ENCODE measurements around the gene NPEPPS. TPM values are rescaled to one million over a fixed set of nuclear protein-coding genes. Genes with fewer than 3 reads are reported as not detected.
"Not testable (repeated sequence)": the region's sequence is repeated elsewhere in the genome, so short reads cannot be mapped to it uniquely, and the experiment has no call there.

NPEPPS gene
- total and polyA plus RNA-seq, 12 donors = 37.9 to 187 (median 97.2) TPM

DNA sequence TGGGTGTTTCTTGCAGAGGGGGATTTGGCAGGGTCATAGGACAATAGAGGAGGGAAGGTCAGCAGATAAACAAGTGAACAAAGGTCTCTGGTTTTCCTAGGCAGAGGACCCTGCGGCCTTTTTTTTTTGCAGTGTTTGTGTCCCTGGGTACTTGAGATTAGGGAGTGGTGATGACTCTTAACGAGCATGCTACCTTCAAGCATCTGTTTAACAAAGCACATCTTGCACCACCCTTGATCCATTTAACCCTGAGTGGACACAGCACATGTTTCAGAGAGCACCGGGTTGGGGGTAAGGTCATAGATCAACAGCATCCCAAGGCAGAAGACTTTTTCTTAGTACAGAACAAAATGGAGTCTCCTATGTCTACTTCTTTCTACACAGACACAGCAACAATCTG is 25.2 kb downstream of the NPEPPS start:
- intact Hi-C loops (cut with DNase I); DNase-seq; H3K4me3 ChIP-seq; H3K9me3 ChIP-seq (replicated peaks in 1 of 3); H3K27me3 ChIP-seq; H3K36me3 ChIP-seq (replicated peaks in 1 of 2): not testable (repeated sequence)
- peak overlapping the region in 2 of 5 donors; percentile 7 to 22 for H3K27ac ChIP-seq
- 33 to 65% (median 60%) methylated on average over 3 of the region's 3 CpGs for WGBS, 4 donors
- peaks cover 0 to 13% of the 10 kb centered on the region in 2 donors for H3K4me1 ChIP-seq (replicated peaks in 1 of 2)

GRCh38 chr17:47560517-47561043 is 29.7 kb downstream of the NPEPPS start:
- H3K27me3 ChIP-seq; intact Hi-C loops (cut with DNase I); H3K27ac ChIP-seq; DNase-seq; H3K4me3 ChIP-seq; H3K9me3 ChIP-seq (replicated peaks in 1 of 3); H3K36me3 ChIP-seq (replicated peaks in 1 of 2): not testable (repeated sequence)
- peaks cover 0 to 13% of the 10 kb centered on the region in 2 donors for H3K4me1 ChIP-seq (replicated peaks in 1 of 2)

- intact Hi-C loops (cut with DNase I); H3K36me3 ChIP-seq (replicated peaks in 1 of 2); DNase-seq; H3K9me3 ChIP-seq (replicated peaks in 1 of 3); H3K27ac ChIP-seq; H3K4me3 ChIP-seq; H3K27me3 ChIP-seq: not testable (repeated sequence)
- WGBS, 4 donors = 66 to 92% (median 74%) methylated on average over 3 to 5 of the region's 5 CpGs
- peaks cover 0 to 13% of the 10 kb centered on the region in 2 donors for H3K4me1 ChIP-seq (replicated peaks in 1 of 2)
Observed at GRCh38 chr17:47561698-47562405, 30.9 kb downstream of the NPEPPS start.

DNA sequence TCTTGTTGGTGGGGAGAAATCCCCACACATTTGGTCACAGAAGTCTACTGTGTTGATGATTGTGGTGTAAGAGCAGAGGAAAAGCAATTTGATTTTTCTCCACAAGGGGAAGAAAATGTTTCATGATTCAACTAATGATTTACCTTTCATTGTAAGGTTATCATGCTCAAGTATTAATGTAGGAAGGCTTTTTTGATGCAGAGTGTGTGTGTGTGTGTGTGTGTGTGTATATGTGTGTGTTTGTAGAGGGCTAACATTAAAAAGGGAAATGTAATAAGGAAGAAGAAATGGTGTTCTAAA is 31.4 kb downstream of the NPEPPS start:
- H3K4me3 ChIP-seq; H3K9me3 ChIP-seq (replicated peaks in 1 of 3); H3K27me3 ChIP-seq; H3K36me3 ChIP-seq (replicated peaks in 1 of 2); intact Hi-C loops (cut with DNase I); H3K27ac ChIP-seq; DNase-seq: not testable (repeated sequence)
- TF ChIP-seq CTCF (IDR thresholded peaks at IDR 0.05) = peak in 1 of 6 experiments; percentile 16
- peaks cover 0 to 13% of the 10 kb centered on the region in 2 donors for H3K4me1 ChIP-seq (replicated peaks in 1 of 2)

GRCh38 chr17:47567261-47567660 is 36.4 kb downstream of the NPEPPS start:
- H3K4me1 ChIP-seq (replicated peaks in 1 of 2); H3K27me3 ChIP-seq; H3K9me3 ChIP-seq (replicated peaks in 1 of 3); H3K27ac ChIP-seq; H3K4me3 ChIP-seq; intact Hi-C loops (cut with DNase I); DNase-seq: not testable (repeated sequence)
- WGBS, 4 donors = 48 to 58% (median 50%) methylated on average over 2 to 3 of the region's 3 CpGs
- peaks cover 0 to 11% of the 10 kb centered on the region in 2 donors for H3K36me3 ChIP-seq (replicated peaks in 1 of 2)

DNA sequence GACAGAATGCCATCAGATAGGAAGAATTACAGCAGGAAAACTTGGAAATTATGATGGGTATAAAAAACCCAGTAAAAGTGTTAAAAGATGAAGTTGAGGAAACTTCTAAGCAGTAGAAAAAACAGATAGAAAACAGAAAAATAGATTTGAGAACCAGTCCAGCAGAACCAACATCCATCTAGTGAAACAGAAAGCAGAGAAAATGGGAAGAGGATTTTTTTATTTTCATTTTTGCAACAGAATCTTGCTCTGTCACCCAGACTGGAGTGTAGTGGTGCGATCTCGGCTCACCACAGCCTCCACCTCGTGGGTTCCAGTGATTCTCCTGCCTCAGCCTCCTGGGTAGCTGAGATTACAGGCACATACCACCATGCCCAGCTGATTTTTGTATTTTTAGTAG is 41.7 kb downstream of the NPEPPS start:
- H3K27ac ChIP-seq; intact Hi-C loops (cut with DNase I); H3K4me1 ChIP-seq (replicated peaks in 1 of 2); H3K9me3 ChIP-seq (replicated peaks in 1 of 3); DNase-seq; H3K27me3 ChIP-seq; H3K4me3 ChIP-seq: not testable (repeated sequence)
- H3K36me3 ChIP-seq (replicated peaks in 1 of 2) = peaks cover 0 to 11% of the 10 kb centered on the region in 2 donors
- 76 to 86% (median 82%) methylated on average over 3 of the region's 3 CpGs for WGBS, 4 donors

DNA sequence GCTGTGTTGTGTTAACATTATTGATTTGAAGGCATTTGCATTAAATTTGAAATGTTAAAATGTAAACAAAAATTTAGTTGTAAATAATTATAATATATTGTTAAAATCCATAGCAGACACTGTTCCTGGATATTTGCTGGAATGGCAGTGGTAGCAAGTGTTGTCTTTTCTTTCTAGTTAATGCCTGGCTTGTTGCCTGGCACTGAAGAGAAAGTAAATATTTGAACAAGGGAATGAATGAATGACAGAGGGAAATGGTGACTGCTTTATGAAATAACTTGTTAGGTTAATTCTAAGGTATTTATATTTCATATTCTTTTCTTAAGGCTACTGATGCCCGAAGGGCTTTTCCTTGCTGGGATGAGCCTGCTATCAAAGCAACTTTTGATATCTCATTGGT is 51.5 kb downstream of the NPEPPS start:
- H3K36me3 ChIP-seq (replicated peaks in 1 of 2) = peaks cover 0 to 13% of the 10 kb centered on the region in 2 donors
- H3K4me3 ChIP-seq; H3K27ac ChIP-seq; H3K27me3 ChIP-seq; DNase-seq; H3K9me3 ChIP-seq (replicated peaks in 1 of 3); intact Hi-C loops (cut with DNase I); H3K4me1 ChIP-seq (replicated peaks in 1 of 2): not testable (repeated sequence)
- no CpG with 5 or more reads among the region's 1 CpG for WGBS, 4 donors

DNA sequence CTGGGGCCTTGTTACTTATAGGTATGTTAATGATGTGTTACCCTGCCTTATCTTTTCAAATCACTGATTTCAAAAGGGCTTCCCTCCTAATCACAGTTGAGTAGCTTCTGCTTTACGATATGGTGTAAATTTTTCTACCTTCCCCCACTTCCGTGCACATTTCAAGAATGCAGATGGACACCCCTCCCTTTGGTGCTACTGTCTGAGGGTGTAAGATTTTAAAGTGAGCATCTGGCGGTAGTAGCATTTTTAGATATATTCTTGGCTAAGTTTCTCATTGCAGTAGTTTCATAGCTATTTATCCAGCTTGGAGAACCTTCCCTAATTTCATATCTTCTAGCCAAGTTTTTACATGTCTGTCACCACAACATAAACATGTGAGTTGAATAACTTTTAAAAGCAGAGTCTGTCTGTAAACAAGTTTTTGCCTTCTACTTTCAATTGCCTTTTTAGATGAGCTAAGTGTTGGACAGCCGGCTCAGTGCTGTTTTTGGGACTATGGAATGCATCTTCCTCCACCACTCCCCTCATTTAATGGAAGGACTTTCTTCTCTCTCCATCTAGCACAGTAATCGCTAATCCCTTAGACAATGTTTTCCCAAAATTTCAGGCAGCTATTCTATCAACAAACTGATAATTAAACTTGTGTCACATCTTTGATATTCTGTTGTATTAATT is 55.6 kb downstream of the NPEPPS start:
- DNase-seq; intact Hi-C loops (cut with DNase I); H3K27me3 ChIP-seq; H3K36me3 ChIP-seq (replicated peaks in 1 of 2); H3K4me3 ChIP-seq; H3K4me1 ChIP-seq (replicated peaks in 1 of 2); H3K9me3 ChIP-seq (replicated peaks in 1 of 3); H3K27ac ChIP-seq: not testable (repeated sequence)
- 73 to 86% (median 78%) methylated on average over 5 of the region's 5 CpGs for WGBS, 4 donors

DNA sequence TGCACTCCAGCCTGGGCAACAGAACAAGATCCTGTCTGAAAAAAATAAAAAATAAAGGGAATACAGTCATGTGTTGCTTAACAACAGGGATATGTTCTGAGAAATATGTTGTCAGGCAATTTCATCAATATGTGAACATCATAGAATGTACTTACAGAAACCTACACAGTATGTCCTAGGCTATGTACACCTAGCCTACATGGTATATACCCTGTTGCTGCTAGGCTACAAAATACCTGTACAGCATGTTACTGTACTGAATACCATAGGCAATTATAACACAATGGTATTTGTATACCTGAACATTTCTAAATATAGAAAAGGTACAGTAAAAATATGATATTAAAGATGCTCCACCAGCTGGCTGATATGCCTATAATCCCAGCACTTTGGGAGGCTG is 62.6 kb downstream of the NPEPPS start:
- DNase-seq; H3K27me3 ChIP-seq; intact Hi-C loops (cut with DNase I); H3K27ac ChIP-seq; H3K4me1 ChIP-seq (replicated peaks in 1 of 2); H3K9me3 ChIP-seq (replicated peaks in 1 of 3); H3K4me3 ChIP-seq: not testable (repeated sequence)
- peaks cover 0 to 49% of the 10 kb centered on the region in 2 donors for H3K36me3 ChIP-seq (replicated peaks in 1 of 2)
